ENCODE results near the gene GPR137. TPM values are rescaled to one million over a fixed set of nuclear protein-coding genes. Genes with fewer than 3 reads are reported as not detected.

The GPR137 gene
- total RNA-seq, 1 experiment from 2014 or later: 51.8 TPM

- no peak for TF ChIP-seq ZNF281 (CRISPR knock-in tag; IDR thresholded peaks at IDR 0.05)
These were observed 29.3 kb upstream of the GPR137 start (continued) for GRCh38 chr11:64256300-64256699.

GRCh38 chr11:64258356-64258755 is 27.3 kb upstream of the GPR137 start:
- DNase-seq (ENCODE audit: low spot score) (no peak), ATAC-seq (no peak)
- Mint-ChIP-seq H3K36me3 (peaks cover 35% of the 10 kb centered on the region), H3K9me3 (no peaks in the 10 kb centered on the region), H3K27ac (no peak overlapping the region), H3K27me3 (ENCODE audit: low read depth) (no peaks in the 10 kb centered on the region), H3K4me1 (peaks cover 7% of the 10 kb centered on the region), H3K4me3 (no peak overlapping the region)
- CTCF ChIA-PET: interaction anchor here (0.9 to 1.2 kb wide), 3 partner anchors 9 to 53 kb away, joined by 3 to 4 read pairs (median 3); no protein-coding TSS in a partner anchor
- POLR2A ChIA-PET: interaction anchor here (1.0 kb wide), 1 partner anchor 15 kb away, joined by 3 read pairs; no protein-coding TSS in a partner anchor
- TF ChIP-seq ELF4 (CRISPR knock-in tag; IDR thresholded peaks at IDR 0.05; ENCODE audit: low read depth) (no peak), TEAD1 (CRISPR knock-in tag; IDR thresholded peaks at IDR 0.05) (no peak), CBFB (CRISPR knock-in tag; IDR thresholded peaks at IDR 0.05; ENCODE audit: low read depth) (no peak), ARID4B (CRISPR knock-in tag; IDR thresholded peaks at IDR 0.05; ENCODE audit: borderline replicate concordance) (no peak), ZNF138 (CRISPR knock-in tag; conservative IDR thresholded peaks at IDR 0.05) (no peak), RORB (CRISPR knock-in tag; IDR thresholded peaks at IDR 0.05) (no peak), FOXJ3 (CRISPR knock-in tag; IDR thresholded peaks at IDR 0.05; ENCODE audit: borderline replicate concordance) (no peak), MXD4 (CRISPR knock-in tag; IDR thresholded peaks at IDR 0.05; ENCODE audit: borderline replicate concordance) (no peak), SMAD4 (CRISPR knock-in tag; IDR thresholded peaks at IDR 0.05) (no peak), ZNF671 (CRISPR knock-in tag; IDR thresholded peaks at IDR 0.05) (no peak), PRDM15 (CRISPR knock-in tag; IDR thresholded peaks at IDR 0.05) (no peak), ESRRA (CRISPR knock-in tag; IDR thresholded peaks at IDR 0.05; ENCODE audit: borderline replicate concordance) (no peak), ZNF416 (CRISPR knock-in tag; IDR thresholded peaks at IDR 0.05) (no peak)
